ENCODE measurements around the gene IPO8. TPM values are rescaled to one million over a fixed set of nuclear protein-coding genes. Genes with fewer than 3 reads are reported as not detected.

Gene IPO8
- total and polyA plus RNA-seq, 2 of the 8 experiments (the other 6 are each of a cell fraction or from before 2014, with no cell fraction given), result 7.2 to 59.8 TPM

GRCh38 chr12:30630076-30630978, 65.3 kb downstream of the IPO8 start:
- CTCF ChIA-PET (ENCODE audit: partially characterized antibody), result interaction anchor here (0.7 kb wide), 1 partner anchor 213 kb away, joined by 3 read pairs; no protein-coding TSS in a partner anchor
- Histone ChIP-seq H4K20me1 (replicated peaks in 1 of 2; ENCODE audit: control insufficient read depth in 1 of 2, insufficient read depth in 2 of 2, low read length in 2 of 2) (peaks cover 0 to 3% of the 10 kb centered on the region in 2 experiments), H3K4me1 (replicated peaks in 1 of 4; ENCODE audit: control insufficient read depth in 3 of 4, insufficient read depth in 4 of 4, low read length in 3 of 4) (no peaks in the 10 kb centered on the region), H2BK20ac (ENCODE audit: low read length) (no peak overlapping the region), H2AK5ac (ENCODE audit: low read depth, low read length) (no peak overlapping the region), H3K9ac (replicated peaks in 1 of 4; ENCODE audit: extremely low read depth in 1 of 4, low read depth in 3 of 4, low read length in 3 of 4) (no peak overlapping the region), H3K4ac (replicated peaks; ENCODE audit: insufficient read length, low read depth, low read length) (no peak overlapping the region), H2BK120ac (replicated peaks; ENCODE audit: low read depth, low read length) (no peak overlapping the region), H3K23me2 (ENCODE audit: low read depth, low read length) (no peaks in the 10 kb centered on the region), H4K5ac (ENCODE audit: insufficient read length, low read depth, low read length) (no peak overlapping the region), H3K27me3 (replicated peaks in 1 of 4; ENCODE audit: control insufficient read depth in 3 of 4, extremely low read depth in 1 of 4, insufficient read depth in 3 of 4, low read length in 3 of 4) (no peaks in the 10 kb centered on the region), H3K27ac (ENCODE audit: low read depth, low read length) (no peak overlapping the region), H2AFZ (ENCODE audit: low read length) (no peak overlapping the region), H3K36me3 (ENCODE audit: control insufficient read depth in 2 of 4, insufficient read depth in 4 of 4, low read length in 3 of 4) (peaks cover 0 to 8% (median 6%) of the 10 kb centered on the region in 4 experiments; a peak in 4 of 8 replicates), H2BK15ac (ENCODE audit: low read length) (no peak overlapping the region), H3K9me3 (ENCODE audit: insufficient read depth in 2 of 2, low read depth in 1 of 2, low read length in 1 of 2) (no peaks in the 10 kb centered on the region), H2BK5ac (ENCODE audit: low read depth, low read length) (no peak overlapping the region), H3K18ac (ENCODE audit: extremely low read depth, low read length) (no peak overlapping the region), H3K4me3 (ENCODE audit: extremely low read depth in 1 of 4, insufficient read depth in 2 of 4, low read depth in 3 of 4, low read length in 4 of 4) (no peak overlapping the region), H3K14ac (ENCODE audit: insufficient read length) (no peak overlapping the region), H3K56ac (replicated peaks; ENCODE audit: insufficient read length, low read depth, low read length) (no peak overlapping the region), H2BK12ac (ENCODE audit: low read depth, low read length) (no peak overlapping the region), H3K79me1 (ENCODE audit: low read depth, low read length) (no peaks in the 10 kb centered on the region), H3K4me2 (ENCODE audit: insufficient read depth in 1 of 2, low read depth in 2 of 2, low read length in 2 of 2) (no peak overlapping the region), H3K23ac (ENCODE audit: insufficient read length) (no peak overlapping the region), H4K91ac (replicated peaks; ENCODE audit: insufficient read length, low read length) (no peak overlapping the region), H4K8ac (ENCODE audit: extremely low read depth, insufficient read depth, low read length) (no peak overlapping the region), H3K79me2 (ENCODE audit: control insufficient read depth in 1 of 2, insufficient read depth in 2 of 2, low read length in 2 of 2) (no peaks in the 10 kb centered on the region)
- TF ChIP-seq RNF2 (IDR thresholded peaks at IDR 0.05; ENCODE audit: borderline replicate concordance, low read depth, low read length, missing control alignments, poor library complexity, severe bottlenecking), result no peak
- TF ChIP-seq, protein P1, sequence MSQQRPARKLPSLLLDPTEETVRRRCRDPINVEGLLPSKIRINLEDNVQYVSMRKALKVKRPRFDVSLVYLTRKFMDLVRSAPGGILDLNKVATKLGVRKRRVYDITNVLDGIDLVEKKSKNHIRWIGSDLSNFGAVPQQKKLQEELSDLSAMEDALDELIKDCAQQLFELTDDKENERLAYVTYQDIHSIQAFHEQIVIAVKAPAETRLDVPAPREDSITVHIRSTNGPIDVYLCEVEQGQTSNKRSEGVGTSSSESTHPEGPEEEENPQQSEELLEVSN (IDR thresholded peaks at IDR 0.05), result no peak
- no peak for TF ChIP-seq POU5F1 (IDR thresholded peaks at IDR 0.05; ENCODE audit: low read depth, low read length)
- no peak for TF ChIP-seq CHD2 (IDR thresholded peaks at IDR 0.05; ENCODE audit: low read length)
- no peak for TF ChIP-seq RBBP5 (IDR thresholded peaks at IDR 0.05; ENCODE audit: borderline replicate concordance, low read depth, low read length)
- no peak for TF ChIP-seq POLR2A (IDR thresholded peaks at IDR 0.05; ENCODE audit: control extremely low read depth in 1 of 2, low read depth in 2 of 2, low read length in 2 of 2)
- no peak for TF ChIP-seq RXRA (IDR thresholded peaks at IDR 0.05; ENCODE audit: insufficient read depth, low read depth, low read length)
- TF ChIP-seq TBP (IDR thresholded peaks at IDR 0.05; ENCODE audit: low read depth, low read length), result no peak
- TF ChIP-seq KDM5A (IDR thresholded peaks at IDR 0.05; ENCODE audit: low read length), result no peak
- no peak for TF ChIP-seq SIN3A (conservative IDR thresholded peaks at IDR 0.05 in 1 of 2, IDR thresholded peaks at IDR 0.05 in 1 of 2; ENCODE audit: low read depth in 1 of 2, low read length in 2 of 2)
- TF ChIP-seq CHD1 (IDR thresholded peaks at IDR 0.05; ENCODE audit: low read depth, low read length), result no peak
- 90% methylated on average over 6 of the region's 6 CpGs; no CpG with 5 or more reads in 1 of the 2 experiments for WGBS, 2 experiments (ENCODE audit: extremely low coverage in 1 of 2, insufficient coverage in 1 of 2, insufficient read length in 1 of 2, insufficient replicate concordance in 2 of 2, low coverage in 1 of 2, low lambda C conversion rate in 2 of 2, missing lambda C conversion rate in 1 of 2)
- POLR2A ChIA-PET (ENCODE audit: partially characterized antibody), result no interaction called here
- no peak for FAIRE-seq
- DNase-seq (ENCODE audit: low read depth in 1 of 2, low spot score in 2 of 2), result no peak
